HPDE6-E6E7 (cell line): ENCODE data around the gene PAQR5.

Experiments used
- DNase-seq: peaks from one replicate; pipeline ENCODE4 v3.0.0; 2011; ENCODE audit warnings: missing footprints; ENCODE audit errors: extremely low spot score

The PAQR5 gene

DNA sequence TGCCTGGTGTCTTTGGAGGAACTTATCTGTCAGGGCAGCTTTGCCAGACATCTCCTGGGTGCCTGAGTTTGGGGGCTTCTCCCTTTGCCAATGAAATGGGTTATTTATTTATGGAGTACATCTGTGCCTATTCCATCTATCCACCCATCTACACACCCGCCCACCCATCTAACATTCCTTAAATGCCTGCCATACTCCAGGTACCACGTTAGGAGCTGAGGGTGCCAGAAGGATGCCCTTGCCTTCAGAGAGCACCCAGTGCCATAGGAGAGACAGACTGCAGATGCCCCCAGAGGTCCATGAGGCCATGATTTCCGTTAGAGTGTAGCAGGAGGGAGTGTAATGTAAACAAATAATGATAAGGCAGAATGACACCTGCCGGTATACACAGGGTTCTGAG, 93.6 kb downstream of the PAQR5 start:
- no peak for DNase-seq

DNA sequence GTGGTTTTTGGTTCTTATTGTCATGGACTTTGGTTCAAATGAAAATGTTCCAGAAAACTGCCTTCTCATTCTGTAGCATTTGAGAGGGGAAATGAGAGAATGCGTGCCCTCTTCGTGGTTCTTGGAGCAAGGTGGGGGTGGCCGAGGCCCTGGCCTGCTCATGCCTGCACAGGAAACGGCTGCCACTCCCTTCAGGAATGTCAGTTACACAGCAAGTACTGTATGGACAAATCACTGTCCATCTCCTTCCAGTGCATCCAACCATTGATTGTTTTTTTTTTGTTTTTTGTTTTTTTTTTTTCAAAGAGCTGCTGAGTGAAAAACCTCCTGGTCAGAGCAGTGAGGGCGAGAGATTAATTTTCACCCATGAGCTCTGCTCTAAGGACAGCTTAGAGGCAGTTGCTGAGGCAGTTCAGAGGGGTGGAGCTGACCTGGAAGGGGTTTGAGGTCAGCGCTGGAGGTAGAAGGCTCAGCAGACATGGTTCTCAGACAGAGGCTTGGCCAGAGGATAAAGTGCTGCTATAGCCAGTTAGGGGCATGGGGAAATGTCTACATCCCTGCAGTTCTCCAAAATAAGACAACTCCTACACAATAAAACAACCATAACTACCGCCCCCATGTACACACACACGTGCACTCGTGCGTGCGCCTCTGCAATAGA, 95.2 kb downstream of the PAQR5 start:
- DNase-seq: peak; percentile 49

DNA sequence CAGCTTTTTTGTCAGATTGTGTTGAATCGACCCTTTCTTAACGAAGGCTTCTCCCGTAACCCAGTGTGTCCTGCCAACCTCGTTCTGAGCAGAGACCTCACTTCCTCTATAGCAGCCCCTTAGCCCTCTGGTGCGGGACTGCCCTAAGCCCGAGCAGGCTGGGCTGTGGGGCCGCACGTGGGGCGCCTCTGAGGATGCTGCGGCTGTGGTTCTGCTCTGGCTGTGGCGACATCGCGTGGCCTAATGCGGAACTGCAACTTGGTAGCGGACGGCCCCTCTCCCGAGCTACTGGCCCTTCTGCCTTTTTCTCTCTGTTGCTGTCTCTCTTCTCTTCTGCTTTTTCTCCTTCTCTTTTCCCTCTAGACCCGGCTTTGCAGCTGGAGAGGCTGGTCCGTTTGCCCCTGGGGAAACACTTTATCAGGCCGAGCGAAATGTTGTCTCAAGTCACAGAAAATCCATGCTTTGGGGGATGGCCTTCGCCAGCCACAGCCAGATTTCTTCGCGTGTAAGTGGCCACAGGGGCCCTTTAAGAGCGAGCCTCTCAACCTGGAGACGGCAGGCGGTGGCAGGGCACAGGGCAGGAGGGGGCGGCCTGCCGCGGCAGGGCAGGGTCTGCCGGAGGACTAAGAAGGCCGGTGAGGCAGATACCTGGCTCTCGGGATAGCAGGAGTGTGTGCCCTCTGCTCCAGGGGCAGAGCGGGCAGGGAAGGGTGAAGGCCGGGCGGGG, 96.0 kb downstream of the PAQR5 start:
- peak; percentile 64 for DNase-seq

DNA sequence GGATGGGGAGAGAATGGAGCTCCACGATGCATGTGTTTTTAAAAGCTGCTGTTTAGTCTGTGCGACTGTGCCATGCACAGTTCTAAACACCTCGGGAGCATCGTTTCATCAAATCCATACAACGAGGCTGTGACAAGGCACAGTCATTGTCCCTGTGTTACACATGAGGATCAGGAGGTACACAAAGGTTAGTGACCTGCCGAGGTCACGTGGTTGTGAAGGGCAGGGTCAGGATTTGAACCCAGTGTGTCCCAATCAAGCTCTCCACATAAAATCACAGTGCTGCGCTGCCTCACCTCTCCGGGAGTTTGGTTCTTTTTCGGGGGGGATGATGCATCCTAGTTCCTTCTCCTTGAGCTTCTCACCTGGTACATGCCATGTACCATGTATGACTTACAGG, 96.7 kb downstream of the PAQR5 start:
- no peak for DNase-seq

DNA sequence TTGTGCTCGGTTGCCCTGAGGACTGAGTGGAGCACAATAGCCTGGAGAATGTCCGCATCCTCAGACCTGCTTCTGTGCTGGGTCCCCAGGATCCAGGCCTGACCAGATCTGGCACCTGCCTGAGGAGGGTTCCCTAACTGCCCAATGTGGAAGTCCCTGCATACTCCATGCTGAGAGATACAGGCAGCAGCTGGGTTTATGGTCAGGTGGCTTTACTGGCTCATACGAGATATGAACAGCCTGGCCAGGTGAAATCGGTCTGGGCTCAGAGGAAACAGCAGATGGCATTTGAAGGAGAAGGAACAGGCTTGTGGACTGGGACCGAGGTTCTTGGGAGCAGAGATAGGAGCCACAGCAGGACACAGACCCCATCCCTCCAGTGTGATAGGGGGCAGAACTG, 97.3 kb downstream of the PAQR5 start:
- DNase-seq: no peak

DNA sequence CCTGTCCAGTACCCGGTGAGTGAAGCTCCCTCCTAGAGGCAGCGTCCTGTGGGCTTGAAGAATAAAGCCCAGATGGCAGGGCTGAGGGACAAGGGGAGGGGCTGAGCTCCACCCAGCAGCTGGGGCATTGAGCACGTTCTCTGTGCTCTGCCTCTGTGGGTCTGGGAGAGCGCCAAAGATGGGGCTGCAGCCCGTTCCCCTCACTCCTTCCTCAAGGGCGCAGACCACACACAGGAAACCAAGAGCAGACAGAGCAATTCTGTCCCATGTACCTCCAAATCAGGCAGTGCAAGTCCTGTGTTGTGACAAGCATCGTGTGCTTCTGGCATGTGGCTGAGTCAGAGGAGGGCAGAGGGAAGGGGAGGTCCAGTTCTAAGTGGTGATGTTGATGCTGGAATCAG, 99.8 kb downstream of the PAQR5 start:
- no peak for DNase-seq

DNA sequence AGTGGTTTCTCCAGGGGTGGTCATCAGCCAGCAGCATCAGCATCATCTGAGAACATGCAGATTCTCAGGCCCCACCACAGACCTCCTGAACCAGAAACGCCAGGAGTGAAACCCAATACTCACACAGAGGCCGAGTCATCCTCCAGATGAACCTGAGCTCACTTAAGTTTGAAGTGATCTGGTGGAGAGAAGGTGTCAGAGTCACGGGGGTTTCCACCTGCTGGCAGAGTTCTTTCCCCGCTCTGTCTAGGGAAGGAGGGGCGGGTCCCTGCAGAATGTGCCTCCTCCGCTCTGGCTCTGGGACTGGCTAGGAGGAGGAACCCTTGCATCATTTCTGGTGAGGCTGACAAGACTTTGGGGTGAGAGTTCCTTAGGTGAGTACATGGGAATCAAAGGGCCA, 102.1 kb downstream of the PAQR5 start:
- DNase-seq: no peak

DNA sequence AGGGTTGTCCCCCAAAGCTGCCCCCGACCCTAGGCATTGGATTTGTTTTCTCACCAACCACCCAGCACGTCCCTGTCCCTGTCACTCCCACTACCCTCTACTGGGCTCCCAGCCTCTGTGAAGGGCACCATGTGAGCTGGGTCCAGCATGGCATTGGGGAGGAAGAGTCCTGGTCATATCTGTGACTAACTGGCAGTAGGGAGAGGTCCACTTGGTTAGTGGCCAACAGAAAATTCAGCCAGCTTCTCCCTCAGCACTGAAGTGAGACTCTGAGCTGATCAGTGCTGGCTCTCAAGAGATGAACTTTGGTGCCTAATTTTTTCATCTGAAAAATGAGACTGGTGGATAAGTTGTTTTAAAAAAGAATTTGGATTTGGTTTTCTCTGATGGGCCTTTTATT, 104.1 kb downstream of the PAQR5 start:
- no peak for DNase-seq

DNA sequence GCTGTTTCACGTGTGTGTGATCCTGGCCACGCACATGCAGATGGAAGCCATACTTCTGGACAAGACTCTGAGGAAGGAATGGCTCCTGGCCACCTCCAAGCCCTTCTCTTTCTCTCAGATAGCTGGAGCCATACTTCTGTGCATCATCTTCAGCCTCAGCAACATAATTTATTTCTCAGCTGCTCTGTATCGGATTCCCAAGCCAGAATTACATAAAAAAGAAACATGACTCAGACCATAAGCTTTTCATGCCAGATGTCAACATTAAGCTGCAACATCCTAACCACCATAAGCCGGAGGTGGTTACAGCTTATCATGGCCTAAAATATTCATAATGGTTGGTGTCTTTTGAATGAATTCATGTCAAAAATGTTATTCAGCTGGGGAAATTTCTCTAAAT, 104.9 kb downstream of the PAQR5 start:
- no peak for DNase-seq

DNA sequence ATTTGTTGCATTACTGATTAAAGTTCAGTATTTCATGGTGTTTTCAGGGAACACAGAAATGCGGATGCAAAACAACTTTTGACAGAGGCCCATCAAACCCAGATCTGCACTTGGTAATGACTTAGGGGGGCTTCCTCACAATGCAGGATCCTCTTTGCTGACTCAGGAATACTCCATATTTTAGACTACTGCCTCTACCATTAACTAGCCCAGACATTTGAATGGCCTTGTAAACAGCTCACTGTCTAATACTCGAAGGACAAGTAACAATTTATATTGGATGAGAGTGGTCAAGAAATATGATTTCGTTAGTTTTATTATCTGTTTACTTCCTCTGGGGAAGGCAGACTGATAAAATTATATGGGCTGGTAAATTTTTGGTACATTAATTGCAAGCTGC, 106.4 kb downstream of the PAQR5 start:
- DNase-seq: no peak

DNA sequence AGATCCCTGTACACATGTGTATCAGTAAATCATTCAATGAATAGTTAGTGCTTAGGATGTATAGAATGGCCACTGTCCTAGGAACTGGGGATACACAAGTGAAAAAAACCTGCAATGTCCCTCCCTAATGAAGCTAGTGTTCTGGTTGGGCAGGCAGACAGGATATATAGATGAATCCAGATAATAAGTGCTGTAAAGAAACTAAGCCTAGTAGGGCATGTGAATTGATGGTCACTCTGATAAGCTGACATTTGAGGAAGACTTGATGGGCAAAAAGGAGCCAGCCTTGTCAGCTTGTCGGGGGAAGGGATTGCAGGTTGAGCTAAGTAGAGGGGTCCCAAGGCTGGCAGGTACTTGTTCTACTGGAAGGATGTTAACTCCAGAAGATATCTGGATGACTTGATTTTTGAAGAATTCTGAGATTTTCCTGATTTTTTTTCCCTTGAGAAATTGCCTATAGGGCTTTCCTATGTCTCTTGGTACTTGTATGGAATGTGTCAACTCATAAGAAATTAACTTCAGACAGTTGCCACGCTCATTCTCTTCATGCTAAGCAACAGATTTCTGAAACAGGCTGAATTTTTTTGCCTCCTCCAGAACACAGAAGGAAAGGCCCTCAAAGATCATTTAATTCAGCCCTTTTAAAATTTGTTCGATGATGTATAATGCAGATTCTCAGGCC, 109.1 kb downstream of the PAQR5 start:
- DNase-seq: no peak

DNA sequence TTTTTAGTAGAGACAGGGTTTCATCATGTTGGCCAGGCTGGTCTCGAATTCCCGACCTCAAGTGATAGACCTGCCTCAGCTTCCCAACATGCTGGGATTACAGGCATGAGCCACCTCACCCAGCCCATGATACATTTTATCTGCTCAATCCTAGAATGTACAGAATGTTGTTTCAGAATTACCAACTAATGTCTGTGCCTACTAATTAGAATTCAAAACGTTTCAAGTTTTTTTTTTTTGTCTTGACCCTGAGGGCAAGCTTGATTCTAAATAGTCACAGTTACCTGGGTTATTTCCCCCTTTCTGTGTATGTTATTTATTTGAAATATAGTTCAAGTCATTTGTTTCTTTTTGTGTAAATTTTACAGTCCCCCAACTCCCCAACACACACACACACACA, 110.1 kb downstream of the PAQR5 start:
- DNase-seq: no peak

DNA sequence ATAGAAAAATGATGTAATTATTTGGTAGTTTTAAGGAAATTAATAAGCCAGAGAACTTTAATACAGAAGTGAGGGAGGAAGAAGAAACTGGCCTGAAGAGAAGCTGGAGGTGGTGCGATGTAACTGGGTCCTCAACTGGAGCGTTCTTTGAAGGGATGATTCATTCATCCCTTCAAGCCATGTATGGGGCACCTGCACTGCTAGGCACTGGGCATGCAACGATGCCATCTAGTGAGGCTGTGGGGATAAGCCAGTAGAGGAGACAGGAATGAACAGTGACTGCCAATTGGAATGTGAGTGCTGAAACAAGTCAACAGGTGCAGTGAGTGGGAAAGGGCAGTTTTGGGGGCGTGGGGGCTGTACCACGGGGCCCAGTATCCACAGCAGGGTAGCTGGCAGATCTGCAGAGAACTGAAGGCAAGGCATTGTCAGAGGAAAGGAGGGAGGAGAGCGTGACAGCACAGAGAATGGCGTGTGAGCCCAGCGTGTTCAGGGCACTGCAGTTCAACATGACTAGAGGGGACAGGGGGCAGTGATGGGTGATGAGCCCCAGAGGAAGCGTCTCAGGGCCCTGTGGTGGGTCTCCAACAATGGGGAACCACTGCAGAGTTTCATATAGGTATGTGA, 111.6 kb downstream of the PAQR5 start:
- peak; percentile 87 for DNase-seq

DNA sequence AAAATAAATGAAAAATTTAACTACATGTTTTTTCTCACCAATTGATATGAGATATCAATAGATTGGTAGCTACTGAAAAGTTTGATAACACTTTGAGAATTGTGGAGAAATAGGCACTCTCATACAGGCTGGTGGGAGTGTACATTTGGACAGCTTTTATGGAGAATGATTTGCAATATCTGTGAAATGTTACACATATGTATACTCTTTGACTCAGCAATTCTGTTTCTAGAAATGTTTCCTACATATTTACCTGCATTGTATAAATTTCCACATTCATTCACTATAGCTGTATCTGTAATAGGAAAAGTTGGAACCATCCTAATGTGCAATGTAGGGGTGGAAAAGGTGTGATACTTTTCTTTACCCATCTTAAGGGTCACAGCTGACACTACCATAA, 113.6 kb downstream of the PAQR5 start:
- DNase-seq: no peak

DNA sequence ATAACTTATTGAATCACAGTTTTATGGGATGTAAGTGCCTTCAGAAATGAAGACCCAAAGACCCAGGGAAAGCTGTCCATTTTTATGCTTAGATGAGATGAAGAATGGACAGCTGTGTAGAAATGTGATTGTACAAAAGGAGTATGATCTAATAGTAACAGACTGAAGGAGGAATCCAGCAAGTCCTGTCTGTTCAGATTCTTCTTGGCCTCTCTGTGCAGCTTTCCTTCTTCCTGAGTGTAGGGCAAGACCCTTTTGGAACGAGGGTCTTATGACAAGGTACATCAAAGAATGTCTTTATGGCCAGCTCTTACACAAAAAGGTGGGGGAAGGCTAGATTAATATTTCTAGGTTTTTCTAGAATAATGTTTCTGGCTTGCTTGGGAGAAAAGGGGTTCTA, 114.0 kb downstream of the PAQR5 start:
- no peak for DNase-seq

DNA sequence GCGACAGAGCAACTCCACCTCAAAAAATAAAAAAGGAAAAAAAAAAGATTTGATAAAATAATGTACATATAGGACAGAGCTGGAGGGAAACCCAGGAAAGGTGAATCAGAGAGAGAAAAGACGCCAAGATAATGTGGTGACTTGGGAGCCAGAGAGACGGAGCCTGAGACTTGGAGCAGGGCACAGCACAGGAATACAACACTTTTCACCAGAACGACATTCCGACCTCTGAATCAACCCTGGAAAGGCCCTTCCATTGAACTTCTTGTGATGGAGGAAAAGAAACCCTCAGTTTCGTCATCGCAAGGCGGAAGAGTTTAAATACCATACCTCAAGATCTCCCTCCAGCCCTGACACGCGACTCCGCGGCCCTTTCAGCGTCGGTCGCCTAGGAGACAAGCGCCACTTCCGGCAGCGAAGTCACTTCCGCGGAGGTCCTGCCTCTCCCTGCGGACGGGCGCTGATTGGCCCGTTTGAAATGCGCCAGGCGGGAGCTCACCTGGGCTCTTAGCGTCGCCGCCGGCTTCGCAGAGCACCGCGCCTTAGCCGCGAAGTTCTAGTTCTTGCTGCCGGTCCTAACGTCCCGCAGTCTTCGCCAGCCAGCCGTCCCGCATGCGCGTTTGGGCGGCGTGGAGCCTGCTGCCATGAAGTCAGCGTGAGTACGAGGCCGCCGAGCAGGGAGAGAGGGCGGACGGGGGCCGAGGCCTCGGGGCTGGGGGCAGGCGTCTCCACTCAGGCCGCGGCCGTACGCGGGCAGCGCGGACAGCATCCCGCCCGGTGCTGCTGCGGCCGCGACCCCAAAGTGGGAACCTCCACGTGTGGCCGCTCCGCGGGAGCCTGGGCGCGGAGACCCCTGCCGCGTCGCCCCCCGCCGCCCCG, 115.3 kb downstream of the PAQR5 start, which contains the start of gene KIF23:
Gene KIF23 (plus strand): TSS at position 528 of the 879 bp plus-strand sequence. CDS start 117 bp downstream, at position 645.
- DNase-seq: peak; percentile 98

DNA sequence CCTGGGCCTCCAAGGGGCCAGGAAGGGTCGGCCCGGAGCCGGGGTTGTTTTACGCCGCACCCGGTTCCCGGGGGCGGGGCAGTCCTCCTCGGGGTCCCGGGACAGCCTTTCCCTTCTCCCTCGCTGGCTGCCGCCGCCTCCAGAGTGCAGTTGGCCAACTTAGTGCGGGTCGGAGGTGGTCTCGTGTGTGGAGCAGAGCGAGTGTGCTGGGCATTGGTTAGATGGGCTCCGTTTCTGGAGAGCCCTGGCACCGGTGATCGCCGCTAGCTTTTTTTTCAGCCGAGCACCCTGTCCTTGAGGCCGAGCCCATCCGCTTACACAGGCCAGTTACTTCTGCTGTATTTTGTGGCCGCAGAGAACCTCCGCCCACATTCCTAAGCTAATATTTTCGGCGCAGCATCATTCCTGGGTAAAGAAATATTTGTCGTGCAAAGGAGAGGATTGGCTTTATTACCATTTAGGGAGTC, 116.0 kb downstream of the PAQR5 start:
- DNase-seq: peak; percentile 56

DNA sequence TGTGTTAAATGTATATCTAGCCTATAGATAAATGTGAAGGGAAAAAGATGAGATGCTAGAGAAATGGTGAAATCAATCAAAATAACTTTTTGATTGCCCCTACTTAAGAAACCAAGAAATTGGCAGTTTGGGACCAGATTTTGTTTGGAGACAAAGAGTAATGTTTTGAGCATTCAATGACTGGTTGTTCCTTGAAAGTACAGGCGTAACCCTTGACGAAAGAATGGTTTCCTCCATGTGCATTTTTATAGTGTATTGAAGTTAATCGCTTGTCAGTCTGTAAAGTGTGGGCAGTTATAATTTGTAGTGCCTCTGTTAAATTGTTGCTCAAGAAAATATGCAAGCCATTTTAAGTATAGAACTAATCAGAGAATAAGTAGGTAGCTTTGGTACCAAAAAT, 116.7 kb downstream of the PAQR5 start:
- no peak for DNase-seq

DNA sequence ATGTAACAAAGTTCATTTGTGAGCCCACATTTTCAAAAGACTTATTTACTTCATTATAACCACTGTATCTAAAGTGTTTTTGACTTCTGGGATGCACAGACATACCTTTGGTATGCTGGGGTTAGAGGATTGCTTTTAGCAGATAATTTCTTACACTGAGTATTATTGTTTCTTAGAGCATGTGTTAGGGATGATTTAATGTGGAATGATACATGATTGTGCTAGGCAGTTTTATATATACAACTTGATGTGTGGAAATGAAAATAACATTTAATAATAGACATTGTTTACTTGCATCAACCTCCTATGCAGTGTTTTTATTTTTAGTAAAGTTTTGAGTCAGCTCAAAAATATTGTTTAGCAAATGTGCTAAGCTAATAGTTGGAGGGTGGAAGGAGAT, 118.9 kb downstream of the PAQR5 start:
- DNase-seq: no peak

DNA sequence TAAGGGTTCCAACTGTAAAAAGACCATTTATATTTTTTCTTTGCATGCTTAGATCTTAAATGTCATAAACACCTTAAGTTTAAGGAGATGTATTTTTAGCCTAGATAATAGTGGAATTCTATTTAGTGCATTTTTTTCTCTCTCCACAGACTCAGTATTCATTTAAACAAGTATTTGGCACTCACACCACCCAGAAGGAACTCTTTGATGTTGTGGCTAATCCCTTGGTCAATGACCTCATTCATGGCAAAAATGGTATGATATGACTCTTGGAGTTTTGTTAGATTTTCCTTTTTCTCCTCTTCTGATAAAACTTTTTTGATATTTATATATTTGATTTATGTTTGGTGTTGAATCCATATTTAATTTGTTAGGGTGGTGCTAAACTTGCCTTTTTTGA, 122.8 kb downstream of the PAQR5 start:
- DNase-seq: no peak

DNA sequence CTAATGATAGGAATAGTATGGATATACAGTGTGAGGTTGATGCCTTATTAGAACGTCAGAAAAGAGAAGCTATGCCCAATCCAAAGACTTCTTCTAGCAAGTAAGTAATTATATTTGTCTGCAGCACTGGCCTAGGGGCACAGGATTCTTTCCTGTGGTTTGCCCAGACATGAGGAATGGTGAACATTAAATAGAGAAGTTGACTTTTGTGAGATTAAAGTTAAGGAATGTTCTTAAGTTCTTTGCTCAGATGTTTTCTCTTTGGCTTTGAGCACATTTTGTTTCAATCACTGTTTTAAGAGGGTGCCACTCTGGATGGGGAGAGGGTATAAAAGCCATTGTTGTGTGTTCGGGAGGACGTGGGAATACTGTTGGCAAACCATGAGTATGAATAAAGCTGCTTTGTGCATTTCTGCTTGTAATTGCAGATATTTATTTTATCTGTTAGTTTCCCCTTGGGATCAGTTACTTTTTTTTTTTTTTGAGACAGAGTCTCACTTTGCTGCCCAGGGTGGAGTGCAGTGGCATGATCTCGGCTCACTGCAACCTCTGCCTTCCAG, 123.7 kb downstream of the PAQR5 start:
- no peak for DNase-seq
